GM12892 (cell line): ENCODE measurements around the gene PLAU.
"Not testable (repeated sequence)": the region's sequence is repeated elsewhere in the genome, so short reads cannot be mapped to it uniquely, and the experiment has no call there.

ENCODE experiments used
- DNase-seq: peaks from one replicate; pipeline ENCODE4 v3.0.0; 2011; ENCODE audit not compliant: insufficient read length
- FAIRE-seq: peaks from 2 replicates; lab custom pipeline; 2011; peaks lifted over from hg19 to GRCh38; lab: Jason Lieb, UNC
- POLR2A ChIP-seq: IDR thresholded peaks from 2 replicates; pipeline ENCODE4 v1.6.1; 2011; ENCODE audit warnings: low read depth, low read length, control low read depth
- POLR2AphosphoS5 ChIP-seq: IDR thresholded peaks from 2 replicates; pipeline ENCODE4 v1.6.1; 2011; ENCODE audit warnings: low read depth, low read length, control low read depth
- TAF1 ChIP-seq: IDR thresholded peaks from 2 replicates; pipeline ENCODE4 v1.6.1; 2011; ENCODE audit warnings: low read depth, mild to moderate bottlenecking, control low read depth, low read length, borderline replicate concordance

PLAU gene

GRCh38 chr10:73891540-73891939 is 19.4 kb upstream of the PLAU start:
- DNase-seq, result no peak
- no peak for TF ChIP-seq POLR2AphosphoS5
- TF ChIP-seq TAF1, result no peak
- no peak for TF ChIP-seq POLR2A
- no peak for FAIRE-seq

GRCh38 chr10:73892310-73893030 is 18.5 kb upstream of the PLAU start:
- FAIRE-seq, result no peak
- no peak for TF ChIP-seq POLR2AphosphoS5
- TF ChIP-seq POLR2A, result no peak
- no peak for TF ChIP-seq TAF1
- DNase-seq, result no peak

- TF ChIP-seq TAF1, result no peak
- no peak for TF ChIP-seq POLR2A
- no peak for TF ChIP-seq POLR2AphosphoS5
- FAIRE-seq (no peak), DNase-seq (no peak)
Measured at GRCh38 chr10:73893426-73893825, 17.5 kb upstream of the PLAU start.

- no peak for DNase-seq
- no peak for FAIRE-seq
- TF ChIP-seq POLR2AphosphoS5 (no peak), POLR2A (no peak), TAF1 (no peak)
Measured at GRCh38 chr10:73894245-73894971, 16.5 kb upstream of the PLAU start.

GRCh38 chr10:73895381-73895780 is 15.6 kb upstream of the PLAU start:
- DNase-seq, FAIRE-seq: not testable (repeated sequence)

GRCh38 chr10:73897693-73898092 is 13.2 kb upstream of the PLAU start:
- DNase-seq, result no peak
- TF ChIP-seq POLR2A (no peak), TAF1 (no peak), POLR2AphosphoS5 (no peak)
- FAIRE-seq, result no peak

GRCh38 chr10:73898730-73899410 is 12.1 kb upstream of the PLAU start:
- FAIRE-seq, result no peak
- TF ChIP-seq POLR2A, result no peak
- TF ChIP-seq POLR2AphosphoS5, result no peak
- TF ChIP-seq TAF1, result no peak

GRCh38 chr10:73899423-73899822 is 11.5 kb upstream of the PLAU start:
- DNase-seq (no peak), FAIRE-seq (no peak)
- TF ChIP-seq TAF1, result no peak
- TF ChIP-seq POLR2A, result no peak
- no peak for TF ChIP-seq POLR2AphosphoS5

More at GRCh38 chr10:73898730-73899410, 12.1 kb upstream of the PLAU start:
- no peak for DNase-seq

GRCh38 chr10:73900064-73900463 is 10.9 kb upstream of the PLAU start:
- DNase-seq (no peak), FAIRE-seq (no peak)
- TF ChIP-seq POLR2A (no peak), TAF1 (no peak), POLR2AphosphoS5 (no peak)

GRCh38 chr10:73901261-73901660 is 9.7 kb upstream of the PLAU start:
- no peak for FAIRE-seq
- DNase-seq, result no peak
- TF ChIP-seq POLR2A (no peak), POLR2AphosphoS5 (no peak), TAF1 (no peak)

GRCh38 chr10:73902351-73902750 is 8.6 kb upstream of the PLAU start:
- no peak for FAIRE-seq
- TF ChIP-seq POLR2AphosphoS5 (no peak), TAF1 (no peak), POLR2A (no peak)
- DNase-seq, result no peak

- no peak for FAIRE-seq
- TF ChIP-seq POLR2AphosphoS5 (no peak), POLR2A (no peak)
- no peak for DNase-seq
Measured at GRCh38 chr10:73905256-73906020, 5.5 kb upstream of the PLAU start.
